HG02870 (cell line): ENCODE measurements around the gene NBAS.
"Not testable (repeated sequence)": the region's sequence is repeated elsewhere in the genome, so short reads cannot be mapped to it uniquely, and the experiment has no call there.

ENCODE experiments used
- ATAC-seq: cut with Tn5 transposase; IDR thresholded peaks from one replicate; pipeline ENCODE4 v1.9.1; 2021; ENCODE audit warnings: mild to moderate bottlenecking, moderate library complexity; ENCODE audit not compliant: unreplicated experiment

Gene NBAS

DNA sequence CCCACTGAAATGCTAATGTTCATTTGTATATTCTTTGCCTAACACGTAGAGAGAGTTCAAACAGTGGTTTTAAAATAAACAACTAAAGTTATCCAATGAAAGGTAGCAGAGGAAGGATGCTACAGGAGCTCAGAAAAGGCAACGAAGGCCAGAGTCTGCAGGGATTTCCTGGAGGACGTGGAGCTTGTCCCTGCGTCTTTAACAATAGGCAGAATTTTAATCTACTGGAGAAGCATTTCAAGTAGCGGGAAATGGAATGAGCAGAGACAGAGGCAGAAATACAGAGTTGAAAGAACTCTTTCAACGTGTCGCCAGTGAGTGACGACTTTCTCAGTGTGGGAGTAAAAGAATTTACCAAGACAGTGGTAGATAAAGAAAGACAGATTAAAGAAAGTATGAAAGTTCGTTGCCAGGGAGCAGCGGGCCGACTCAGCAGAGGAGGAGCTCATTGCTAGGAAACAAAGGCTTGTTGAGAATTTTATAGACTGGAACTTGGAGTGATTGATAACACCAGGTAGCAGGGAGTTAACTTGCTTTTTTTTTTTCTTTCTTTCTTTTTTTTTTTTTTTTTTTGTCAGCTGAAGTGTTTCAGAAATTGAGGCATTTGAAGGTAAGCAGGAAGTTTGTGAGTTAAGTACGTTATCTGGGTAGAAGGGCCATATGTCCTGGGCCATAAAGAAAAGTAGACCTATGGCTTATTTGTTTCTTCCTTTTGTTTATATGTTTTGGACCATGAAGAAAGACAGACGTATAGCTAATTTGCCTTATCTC lies 625 bp upstream of the NBAS start:
- peak; percentile 17 for ATAC-seq

DNA sequence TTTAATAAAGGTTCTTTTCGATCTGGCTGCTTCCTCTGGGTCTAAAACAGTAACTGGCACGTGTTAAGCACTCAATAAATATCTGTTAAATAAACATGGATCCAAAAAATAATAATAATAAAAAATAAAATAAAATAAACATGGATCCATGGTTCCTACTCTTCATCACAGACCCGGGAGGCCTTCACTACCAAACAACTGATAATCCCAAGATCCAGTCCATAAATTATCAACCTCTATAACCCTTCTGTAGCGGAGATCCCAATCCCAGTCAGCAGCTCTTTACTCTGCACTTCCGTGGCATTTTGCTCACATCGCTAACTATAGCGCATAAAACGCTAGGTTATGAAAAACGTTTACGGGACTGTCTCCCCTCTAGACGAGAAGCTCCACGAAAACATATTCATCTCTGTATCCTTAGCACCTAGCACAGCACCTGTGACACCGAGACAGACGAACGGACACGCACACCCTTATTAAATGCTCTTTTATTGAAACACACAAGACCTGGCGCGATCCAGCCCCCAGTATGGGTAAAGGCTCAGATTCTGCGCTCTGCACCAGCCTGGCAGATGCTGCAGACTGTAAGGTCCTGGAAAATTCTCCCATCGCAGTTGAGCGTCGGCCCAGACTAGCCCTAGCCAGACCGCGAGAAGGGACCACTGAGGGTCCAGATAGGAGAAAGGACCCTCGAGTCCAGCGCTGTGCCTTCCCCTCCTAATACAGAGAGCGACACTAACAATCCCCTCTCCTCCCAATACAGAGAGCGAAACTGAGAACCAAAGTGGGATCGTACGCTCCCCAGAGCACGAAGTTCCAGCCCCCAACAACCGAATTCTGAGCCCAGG lies 770 bp downstream of the NBAS start:
- ATAC-seq, result peak; percentile 35

DNA sequence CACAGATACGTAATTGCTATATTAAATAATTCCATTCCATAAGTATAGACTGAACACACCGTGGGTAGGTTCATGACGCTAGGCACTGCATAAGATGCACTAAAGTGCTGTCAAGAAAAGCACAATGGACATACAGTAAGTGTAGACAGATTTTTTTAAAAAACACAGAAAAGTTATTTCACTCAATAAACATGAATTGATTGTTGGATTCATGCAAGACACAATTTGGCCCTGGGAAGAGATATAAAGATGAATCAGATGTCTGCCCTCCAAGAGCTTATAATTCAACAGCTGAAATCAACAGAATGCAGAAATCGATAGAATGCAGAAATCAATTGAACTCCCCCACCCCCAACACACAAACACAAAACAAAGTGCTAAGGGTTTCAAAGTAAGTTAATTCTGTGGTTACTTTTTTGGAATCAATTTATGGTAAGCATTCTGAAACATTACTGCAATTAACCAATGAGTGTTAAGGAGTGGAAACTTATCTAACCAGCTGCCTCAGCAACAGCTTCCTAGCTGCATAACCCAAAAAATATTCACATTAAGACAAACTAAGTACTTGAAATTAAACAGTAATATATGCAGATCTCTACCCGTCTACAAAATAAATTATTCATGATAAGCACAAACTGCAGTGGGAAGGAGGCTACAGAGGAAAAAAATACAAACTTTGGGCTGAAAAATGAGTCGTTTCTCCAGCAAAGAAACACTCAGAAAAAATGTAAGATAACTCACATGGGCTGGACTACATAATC lies 1.6 kb downstream of the NBAS start:
- no peak for ATAC-seq

DNA sequence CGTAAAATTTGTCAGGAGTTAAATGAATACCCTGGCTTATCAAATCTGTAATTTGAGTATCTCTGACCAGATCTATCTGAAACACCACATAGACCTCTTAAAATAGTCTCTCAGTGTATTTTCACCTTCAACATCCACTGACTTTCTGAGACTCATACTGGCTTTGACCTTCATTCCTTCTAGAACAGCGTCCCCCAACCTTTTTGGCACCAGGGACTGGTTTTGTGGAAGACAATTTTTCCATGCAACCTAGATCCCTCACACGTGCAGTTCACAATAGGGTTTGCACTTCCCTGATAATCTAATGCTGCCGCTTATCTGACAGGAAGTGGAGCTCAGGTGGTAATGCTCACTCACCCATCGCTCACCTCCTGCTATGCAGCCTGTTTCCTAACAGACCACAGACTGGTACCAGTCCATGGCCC lies 3.2 kb downstream of the NBAS start:
- ATAC-seq, result no peak

DNA sequence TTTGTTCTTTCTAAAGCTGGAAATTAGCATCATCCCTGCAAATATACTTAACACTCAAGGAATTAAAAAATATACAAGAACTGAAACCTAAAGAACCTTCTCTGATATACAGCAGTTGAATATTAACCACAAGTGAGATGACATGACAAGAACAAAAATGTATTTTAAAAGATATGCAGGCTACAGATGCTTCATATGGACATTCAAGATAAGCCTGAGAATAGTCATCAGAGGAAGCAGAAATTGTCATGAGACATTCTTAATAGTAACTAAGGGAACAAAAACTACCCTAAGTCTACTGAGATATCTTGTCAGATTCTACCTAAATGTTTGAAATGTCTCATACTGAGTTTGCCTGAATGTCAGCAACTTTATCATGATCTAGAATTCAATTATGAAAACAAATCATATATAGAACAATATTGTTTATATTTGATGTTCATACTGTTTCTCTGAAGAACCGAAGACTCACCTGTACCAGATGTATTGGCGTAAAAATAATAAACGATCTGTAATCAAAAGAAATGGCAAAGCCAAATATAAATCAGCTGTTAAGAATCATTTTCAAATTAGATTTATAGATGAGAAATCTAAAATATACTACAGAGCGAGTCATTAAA lies 4.7 kb downstream of the NBAS start:
- ATAC-seq, result no peak

DNA sequence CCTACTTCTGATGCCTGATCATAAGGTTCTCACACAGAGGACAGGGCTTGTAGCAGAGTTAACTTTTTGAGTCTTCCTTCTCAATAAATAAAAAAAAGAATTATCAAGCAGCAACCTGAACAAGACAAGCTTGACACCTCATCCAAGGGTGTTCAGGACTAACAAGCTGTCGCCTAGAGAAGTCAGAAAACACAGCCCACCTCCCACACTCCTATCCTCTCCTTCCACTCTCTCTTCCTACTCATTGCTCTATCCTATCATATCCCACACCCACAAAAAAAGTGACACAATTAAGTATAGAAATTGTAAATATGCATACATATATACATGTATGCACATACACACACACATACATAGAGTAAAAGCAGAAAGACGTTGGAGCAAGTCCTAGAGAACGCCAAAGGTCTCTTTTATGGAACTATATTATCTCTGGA lies 5.4 kb downstream of the NBAS start:
- no peak for ATAC-seq

DNA sequence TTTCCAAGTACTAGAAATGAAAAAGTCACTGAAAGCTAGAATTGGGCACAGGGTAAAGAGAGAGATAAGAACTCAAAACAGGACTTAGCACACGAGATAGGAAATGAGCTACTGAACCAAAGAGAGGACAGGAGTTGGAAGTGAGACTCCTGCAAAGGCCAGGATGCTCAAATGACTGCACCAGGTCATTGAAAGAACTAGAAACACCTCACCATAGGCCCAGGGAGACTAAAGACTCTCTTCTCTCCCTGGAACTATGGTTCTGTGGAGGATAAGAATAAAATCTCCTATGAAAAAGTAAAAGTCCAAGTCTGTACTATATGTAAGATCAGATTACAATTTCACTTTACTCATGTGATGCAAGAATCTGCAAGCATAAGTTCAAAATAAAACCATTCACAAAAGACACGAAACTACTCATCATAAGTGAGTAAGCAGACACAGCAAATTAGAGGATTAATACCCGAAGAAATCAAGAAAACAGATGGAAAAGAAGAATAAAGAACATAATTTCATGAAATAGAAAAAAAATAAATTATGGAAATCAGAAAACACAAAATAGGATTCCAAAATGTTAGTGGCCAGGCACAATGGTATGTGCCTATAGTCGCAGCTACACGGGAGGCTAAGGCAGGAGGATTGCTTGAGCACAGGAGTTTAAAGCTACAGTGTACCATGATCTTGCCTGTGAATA lies 6.5 kb downstream of the NBAS start:
- no peak for ATAC-seq

DNA sequence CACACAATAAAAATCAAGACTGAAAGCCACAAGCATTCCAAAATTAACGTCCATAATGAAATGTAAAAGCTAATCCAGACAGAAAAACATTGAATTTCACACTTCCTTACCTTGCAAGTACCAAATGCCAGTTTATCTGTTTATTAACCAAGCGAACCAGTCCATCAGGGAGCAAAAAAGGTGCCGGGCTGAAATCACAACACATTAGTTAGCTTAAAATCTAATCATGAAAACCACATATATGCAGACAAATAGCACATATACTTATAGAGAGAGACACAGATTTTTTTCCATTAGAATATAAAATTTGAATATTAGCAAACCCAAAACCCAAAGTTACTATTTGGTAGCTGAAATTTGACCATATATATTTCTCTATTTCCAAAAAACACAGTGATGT lies 7.2 kb downstream of the NBAS start:
- ATAC-seq, result no peak

DNA sequence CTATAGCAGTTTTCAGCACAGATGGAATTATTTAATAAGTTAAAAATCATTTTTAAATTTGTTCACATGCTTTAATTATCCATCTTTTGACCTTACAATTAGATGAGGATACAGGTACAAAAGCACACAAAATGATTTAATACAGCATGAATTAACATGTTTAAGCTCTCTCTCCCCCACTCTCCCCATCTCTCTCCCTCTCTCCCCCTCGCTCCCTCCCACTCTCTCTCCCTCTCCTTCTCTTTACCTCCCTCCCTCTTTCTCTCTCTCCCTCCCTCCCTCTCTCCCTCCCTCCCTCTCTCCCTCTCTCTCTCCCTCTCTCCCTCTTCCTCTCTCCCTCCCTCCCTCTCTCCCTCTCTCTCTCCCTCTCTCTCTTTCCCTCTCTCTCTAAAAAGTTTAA lies 7.6 kb downstream of the NBAS start:
- no peak for ATAC-seq

DNA sequence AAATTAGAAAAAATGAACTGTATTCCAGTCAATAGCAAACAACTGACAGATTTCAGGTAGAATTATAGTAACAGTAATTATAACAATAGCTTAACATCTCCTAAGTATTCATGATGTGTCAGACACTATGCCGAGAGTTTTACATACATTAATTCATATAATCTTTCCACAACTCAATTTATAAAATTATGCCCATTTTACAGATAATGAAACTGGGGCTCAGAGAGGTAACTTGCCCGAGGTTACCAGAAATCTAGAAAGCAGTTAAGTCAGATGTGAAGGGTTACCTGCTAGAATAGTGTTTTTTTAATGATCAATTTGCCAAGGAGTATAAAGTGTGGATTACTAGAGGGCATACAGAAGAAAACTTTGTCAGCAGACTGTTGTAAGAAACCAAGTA lies 12.2 kb downstream of the NBAS start:
- no peak for ATAC-seq

DNA sequence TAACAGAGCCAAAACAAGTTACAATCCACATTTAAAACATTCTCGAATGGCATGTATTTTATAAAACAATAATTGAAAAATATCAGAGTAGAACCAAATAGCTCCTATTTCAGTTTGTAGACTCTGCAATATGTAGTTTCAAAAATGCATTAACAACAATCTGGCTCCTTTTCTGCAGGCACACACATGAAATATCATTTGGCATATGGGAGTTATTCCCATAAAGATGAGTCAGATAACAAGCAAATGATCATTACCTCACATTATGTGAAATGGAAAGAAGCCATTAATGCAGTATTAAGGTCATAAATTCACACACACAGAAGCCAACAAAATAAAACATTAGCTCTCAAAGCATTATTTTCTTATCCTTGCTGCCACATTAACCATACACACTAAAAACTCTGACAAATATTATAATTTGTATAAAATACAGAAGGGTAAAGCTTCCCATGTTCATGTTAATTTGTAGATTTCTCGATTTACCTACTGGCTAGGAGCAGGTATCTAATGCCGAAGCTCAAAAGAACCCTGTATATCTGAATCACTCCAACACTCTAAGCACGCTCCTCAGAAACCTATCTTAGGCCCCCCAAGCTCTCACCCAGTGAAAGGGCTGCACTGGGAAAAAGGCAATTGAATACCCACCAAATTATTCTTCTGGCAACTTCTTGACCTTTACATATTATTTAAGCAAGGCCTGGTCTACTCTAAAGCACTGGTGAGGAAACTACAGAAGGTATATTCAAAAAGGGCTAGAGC lies 13.8 kb downstream of the NBAS start:
- no peak for ATAC-seq

DNA sequence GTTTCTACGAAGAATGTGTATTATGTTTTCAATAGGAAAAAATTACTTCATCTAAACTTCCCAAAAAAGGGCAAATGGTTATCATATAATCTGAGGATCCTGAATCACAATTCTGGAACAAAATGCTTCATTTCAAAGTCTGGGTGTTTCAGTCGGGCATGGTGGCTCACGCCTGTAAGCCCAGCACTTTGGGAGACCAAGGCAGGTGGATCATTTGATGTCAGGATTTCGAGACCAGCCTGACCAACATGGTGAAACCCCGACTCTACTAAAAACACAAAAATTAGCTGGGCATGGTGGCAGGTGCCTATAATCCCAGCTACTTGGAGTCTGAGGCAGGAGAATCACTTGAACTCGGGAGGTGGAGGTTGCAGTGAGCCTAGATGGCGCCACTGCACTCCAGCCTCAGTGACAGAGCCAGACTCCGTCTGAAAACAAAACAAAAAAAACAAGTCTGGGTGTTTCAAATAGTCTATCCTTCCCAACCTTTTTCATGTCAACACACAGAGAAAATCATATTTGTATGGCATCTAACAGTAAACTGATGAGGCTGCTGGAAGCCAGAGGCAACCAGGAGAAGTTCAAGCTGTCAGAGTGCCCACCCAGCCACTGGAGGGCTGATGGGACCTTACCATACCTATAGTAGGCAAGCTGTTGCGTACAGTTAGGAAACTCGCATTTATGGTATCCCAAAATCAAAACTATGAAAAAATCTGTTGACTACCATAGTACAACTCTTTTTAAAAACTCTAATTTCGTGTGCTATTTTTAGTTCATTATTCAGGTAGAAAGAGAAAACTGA lies 14.6 kb downstream of the NBAS start:
- ATAC-seq, result no peak

DNA sequence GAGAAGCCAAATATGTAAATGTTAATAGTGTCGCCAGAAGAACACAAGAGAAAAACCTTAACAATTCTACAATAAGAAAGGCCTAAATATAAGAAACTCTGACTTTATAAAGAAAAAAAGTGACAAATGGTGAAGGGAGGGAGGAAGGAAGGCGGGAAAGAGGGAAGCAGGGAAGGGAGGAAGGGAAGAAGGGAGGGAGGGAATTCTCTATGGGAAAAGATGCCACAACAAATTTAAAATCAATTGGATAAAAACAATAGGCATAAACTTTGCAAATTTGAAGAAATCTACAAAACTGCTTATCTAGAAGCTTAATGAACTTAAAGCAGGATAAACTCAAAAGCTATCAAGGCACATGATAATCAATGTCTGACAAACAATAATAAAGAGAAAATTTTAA lies 16.9 kb downstream of the NBAS start:
- ATAC-seq, result no peak

DNA sequence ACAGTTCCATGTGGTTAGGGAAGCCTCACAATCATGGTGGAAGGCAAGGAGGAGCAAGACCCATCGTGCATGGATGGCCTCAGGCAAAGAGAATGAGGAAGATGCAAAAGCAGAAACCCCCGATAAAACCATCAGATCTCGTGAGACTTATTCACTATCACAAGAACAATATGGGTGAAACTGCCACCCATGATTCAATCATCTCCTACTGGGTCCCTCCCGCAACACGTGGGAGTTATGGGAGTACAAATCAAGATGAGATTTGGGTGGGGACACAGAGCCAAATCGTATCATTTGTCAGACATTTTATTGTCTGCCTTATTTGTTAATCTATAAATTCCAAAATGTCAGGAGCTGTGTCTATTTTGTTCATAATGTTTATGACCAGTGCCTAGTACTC lies 17.6 kb downstream of the NBAS start:
- no peak for ATAC-seq

DNA sequence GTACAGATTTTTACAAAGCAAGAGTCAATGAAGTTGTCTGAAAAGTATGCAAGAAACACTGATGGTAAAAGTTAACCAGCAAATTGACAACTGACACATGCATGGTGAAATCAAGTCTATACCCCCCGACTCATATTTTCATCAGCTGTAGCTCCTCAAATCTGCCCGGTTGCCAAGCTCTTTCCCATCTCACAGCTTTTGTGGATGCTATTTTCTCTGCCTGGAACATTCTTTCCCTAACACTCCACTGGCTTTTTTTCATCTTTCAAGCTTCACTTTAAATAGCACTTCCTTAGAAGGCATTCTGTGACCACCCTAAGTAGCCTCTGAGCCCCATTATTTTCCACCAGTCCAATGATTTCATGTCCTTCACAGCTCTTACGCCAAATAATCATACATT lies 18.1 kb downstream of the NBAS start:
- no peak for ATAC-seq

DNA sequence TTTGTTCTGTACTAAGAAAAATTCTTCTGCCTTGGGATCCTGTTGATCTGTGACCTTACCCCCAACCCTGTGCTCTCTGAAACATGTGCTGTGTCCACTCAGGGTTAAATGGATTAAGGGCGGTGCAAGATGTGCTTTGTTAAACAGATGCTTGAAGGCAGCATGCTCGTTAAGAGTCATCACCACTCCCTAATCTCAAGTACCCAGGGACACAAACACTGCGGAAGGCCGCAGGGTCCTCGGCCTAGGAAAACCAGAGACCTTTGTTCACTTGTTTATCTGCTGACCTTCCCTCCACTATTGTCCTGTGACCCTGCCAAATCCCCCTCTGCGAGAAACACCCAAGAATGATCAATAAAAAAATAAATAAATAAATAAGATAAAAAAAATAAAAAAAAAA lies 18.9 kb downstream of the NBAS start:
- ATAC-seq, result not testable (repeated sequence)

DNA sequence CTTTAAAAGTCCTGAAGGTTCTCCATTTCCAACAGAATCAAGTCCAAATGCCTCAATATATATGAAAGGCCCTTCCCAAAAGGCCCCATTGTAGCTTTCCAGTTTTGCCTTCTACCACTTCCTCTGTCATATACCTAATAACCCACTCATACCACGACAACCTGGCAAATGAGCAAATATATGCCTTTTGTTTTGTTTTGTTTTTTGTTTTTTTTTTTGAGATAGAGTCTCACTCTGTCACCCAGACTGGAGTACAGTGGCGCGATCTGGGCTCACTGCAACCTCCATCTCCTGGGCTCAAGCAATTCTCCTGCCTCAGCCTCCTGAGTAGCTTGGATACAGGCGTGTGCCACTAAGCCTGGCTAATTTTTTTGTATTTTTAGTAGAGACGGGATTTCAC lies 20.6 kb downstream of the NBAS start:
- peak; percentile 4 for ATAC-seq

DNA sequence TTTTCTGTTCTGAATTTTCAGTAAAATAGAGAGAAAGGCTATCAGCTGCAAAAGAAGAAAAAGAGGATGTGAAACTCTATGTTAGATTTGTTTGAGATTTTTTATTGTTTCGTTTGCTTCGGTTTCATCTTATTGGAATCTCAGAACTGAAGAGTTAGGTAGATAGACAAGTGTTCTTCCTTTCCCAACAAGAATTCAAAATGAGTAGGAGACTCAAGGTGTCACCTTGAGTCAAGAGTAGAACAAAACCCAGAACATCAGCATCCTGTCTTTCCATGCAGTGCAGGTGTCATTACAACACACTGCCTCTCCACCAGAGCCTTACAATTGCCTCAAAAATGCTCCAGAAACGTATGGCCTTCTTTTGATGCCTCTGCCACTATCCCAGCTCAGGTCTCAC lies 21.1 kb downstream of the NBAS start:
- peak; percentile 70 for ATAC-seq

DNA sequence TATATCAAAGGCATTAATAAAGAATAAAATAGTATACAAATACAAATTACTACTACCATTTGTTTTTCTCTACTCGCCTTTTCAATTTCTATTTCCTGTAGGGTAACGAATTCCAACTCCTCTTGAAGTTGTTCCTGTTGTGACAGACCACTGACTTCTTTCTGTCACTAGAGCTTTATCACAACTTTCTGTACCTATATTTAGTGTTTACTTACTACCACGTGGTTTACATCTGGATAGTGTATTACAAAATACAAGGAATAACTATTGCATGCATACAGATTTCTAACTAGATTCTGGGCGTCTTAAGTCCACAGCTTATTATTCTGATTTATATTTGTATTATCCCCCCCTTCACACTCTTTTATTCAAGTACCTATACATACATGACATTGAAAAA lies 22.3 kb downstream of the NBAS start:
- ATAC-seq, result no peak
